GM19351 (cell line): Measurements from ENCODE around the gene HAX1.
A peak's percentile ranks its signal among the peaks of the same experiment; 100 is the strongest.
"Not testable (repeated sequence)": the region's sequence is repeated elsewhere in the genome, so short reads cannot be mapped to it uniquely, and the experiment has no call there.

Source experiments
- ATAC-seq: cut with Tn5 transposase; IDR thresholded peaks from one replicate; pipeline ENCODE4 v1.9.1; 2021; ENCODE audit warnings: mild to moderate bottlenecking, moderate library complexity; ENCODE audit not compliant: unreplicated experiment

The HAX1 gene

DNA sequence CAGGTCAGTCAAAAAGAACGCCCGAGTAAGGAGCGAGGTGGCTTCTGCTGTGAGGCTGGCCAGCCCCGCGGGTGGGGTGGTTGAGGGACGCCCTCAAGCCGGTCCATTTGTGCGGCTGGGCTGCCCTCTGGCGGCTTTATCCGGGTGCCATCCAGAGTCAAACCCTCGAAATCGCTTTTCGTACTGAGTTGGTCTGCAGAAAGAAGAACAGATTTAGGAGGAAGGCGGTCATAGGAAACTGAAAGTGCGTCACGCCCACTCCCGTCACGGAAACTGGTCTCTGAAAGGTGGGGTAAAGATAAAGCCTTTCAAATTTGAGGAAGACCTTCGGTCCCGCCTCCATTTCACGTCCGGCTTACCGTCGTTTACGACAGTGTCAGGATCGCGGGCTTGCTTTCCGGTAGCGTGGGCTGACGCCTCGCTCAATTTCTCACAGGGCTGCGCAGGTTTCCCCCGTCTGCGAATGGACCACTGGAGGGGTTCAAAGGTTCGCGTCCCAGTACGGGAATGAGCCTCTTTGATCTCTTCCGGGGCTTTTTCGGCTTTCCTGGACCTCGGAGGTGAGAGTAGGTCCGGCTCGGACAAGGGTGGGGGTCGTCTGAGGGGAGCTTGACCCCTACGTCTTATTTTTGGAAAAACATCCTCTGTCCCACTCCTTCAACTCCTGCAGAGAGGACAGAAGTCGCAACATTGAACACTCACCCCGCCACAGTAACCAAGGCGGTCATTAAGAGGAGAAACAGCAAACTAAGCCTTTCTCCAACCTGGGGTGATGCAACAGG is at the start of gene HAX1:
Gene HAX1 (plus strand): TSS at position 413 of the 782 bp plus-strand sequence. CDS start 95 bp downstream, at position 508.
- ATAC-seq = peak; percentile 86

DNA sequence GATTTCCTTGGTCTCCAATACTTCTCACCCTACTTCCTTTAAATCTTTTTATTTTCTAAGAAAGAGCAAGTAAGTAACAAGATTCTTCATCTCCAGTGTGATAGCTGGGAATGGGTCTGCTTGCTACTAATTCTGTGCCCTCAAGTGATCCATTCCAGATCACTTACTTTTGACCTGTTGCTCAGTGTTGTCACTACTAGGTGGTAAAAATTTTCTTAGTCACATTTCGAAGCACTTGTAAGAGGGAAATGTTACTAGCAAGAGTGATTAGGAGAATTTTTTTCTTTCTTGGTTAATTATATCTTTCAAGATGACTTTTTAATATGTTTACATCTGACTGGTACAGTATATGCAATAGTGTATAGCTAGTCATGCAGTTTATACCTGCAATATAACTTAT is 49.5 kb upstream of the HAX1 start:
- no peak for ATAC-seq

DNA sequence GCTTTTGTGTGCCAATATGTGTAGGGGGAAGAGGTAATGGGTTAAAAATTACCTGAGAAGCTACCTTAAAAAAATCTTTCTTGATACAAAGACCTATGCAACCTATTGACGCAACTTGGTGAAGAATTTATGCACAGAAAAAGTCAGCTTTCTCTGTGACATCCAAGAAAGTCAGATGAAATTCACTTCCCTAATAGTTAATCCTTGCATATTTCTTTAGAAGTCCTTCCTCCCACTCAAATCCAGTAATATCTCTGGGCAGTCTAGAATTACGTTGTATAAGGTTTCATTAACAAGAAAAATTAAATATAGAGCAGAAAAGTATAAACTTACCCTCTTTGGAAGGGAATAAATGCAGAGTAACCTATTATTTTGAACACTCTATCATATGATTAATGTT is 48.8 kb upstream of the HAX1 start:
- ATAC-seq = no peak

DNA sequence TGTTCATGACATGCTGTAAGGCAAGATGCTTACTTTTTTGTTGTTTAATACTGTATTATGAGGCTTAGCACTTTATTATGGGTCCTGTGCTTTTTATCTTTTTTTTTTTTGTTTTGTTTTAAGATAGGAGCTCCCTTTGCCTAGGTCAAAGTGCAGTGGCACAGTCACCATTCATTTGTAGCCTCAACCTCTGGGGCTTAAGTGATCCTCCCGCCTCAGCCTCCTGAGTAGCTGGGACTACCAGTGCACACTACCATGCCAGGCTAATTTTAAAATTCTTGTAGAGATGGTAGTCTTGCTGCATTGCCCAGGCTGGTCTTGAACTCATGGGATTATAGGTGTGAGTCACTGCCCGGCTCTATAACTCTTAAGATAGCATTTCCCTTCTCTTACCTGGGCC is 47.1 kb upstream of the HAX1 start:
- ATAC-seq = no peak

DNA sequence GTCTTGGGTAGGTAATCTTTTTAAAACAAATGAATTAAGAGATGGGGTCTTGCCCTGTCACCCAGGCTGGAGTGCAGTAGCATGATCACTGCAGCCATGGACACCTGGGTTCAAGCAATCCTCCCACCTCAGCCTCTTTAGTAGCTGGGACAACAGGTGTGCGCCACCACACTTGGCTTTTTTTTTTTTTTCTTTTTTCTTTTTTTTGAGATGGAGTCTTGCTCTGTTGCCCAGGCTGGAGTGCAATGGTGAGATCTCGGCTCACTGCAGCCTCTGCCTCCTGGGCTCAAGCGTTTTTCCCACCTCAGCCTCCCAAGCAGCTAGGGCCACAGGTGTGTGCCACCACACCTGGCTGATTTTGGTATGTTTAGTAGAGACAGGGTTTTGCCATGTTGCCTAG is 41.3 kb upstream of the HAX1 start:
- ATAC-seq = not testable (repeated sequence)

DNA sequence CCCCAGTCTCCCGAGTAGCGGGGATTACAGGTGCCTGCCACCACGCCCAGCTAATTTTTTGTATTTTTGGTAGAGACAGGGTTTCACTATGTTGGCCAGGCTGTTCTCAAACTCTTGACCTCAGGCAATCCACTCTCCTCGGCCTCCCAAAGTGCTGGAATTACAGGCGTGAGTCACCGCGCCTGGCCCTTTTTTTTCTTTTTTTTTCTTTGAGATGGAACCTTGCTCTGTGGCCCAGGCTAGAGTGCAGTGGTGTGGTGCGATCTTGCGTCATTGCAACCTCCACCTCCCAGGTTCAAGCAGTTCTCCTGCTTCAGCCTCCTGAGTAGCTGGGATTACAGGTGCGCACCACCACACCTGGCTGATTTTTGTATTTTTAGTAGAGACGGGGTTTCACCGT is 39.3 kb upstream of the HAX1 start:
- ATAC-seq = not testable (repeated sequence)

DNA sequence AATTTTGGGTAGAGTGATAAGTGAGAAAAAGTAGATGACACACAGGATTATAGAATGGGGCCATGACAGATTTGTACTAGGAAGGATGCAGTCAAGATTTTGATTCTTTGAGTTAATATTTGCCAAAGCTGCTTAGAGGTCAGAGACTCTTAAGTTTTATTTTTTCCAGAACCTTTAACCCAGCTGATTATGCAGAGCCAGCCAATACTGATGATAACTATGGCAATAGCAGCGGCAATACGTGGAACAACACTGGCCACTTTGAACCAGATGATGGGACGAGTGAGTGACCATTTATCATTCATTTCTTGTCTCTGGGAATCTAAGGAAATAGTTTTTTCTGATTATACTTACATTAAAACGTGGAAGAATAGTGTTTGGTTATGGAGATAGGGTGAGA is 35.6 kb upstream of the HAX1 start:
- ATAC-seq = no peak

DNA sequence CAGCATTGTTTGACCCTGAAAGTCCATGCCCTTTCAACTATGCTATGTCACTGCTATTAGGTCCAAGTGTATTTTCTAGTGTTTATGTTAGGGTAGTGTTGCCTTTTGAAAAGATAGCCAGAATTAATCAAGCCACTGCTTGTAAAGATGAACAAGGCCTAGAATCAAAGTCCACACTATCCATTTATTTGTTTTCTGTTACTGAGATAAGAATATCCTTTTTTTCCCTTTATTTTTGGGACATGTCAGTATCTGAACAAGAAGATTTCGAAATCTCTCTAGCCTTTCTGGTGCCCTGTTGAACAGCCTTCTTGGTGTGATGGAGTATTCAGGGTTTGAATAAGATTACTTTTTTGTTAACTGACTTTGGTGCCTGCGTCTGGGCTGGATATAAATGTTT is 35.0 kb upstream of the HAX1 start:
- ATAC-seq = no peak

DNA sequence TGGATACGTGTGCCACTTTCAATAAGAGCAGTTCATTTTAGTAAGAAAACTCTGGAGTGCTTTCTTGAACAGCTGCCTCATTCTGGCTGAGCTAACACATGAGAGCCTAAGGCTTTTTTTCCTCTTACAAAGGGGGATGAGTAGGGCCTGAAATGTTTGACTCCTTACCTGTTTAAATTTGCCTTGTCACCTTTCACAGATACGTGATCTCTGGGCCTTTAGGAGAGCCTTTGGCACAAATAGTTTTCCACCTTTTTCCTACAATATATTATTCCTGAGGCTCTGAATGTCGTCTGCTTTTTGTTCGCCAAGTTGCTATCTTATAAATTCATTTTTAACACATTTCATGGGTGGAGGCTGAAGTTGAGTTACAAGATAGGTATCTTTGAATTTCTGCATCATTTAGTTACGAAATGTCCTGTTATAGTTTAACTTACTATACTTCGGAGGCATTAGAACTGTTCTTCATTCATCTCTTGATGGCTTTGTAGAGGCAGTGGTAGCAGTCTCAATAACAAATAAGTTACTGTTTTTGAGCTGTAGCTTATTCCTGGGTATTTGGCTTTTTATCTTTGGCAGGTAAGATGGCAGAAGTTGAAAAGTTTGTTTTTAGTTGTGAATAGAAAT is 34.4 kb upstream of the HAX1 start:
- no peak for ATAC-seq

DNA sequence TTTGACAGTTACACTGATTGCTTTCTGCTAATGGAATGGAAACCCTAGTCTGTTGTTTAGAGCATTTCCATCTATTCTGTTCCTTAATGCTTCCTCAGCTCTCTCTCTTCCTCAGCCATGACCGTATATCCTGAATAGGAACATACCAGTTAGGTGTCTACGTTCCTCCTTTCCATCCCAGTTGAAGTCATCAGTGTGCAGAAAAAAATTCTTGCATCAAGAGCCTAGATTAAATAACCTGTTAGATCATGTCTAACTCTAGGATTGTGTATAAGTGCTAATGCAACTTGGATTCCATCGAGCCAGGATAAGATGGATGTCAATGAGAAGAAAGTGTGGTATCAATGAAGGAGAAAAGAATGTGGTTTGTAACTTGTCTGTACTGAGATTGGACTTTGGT is 32.9 kb upstream of the HAX1 start:
- no peak for ATAC-seq

DNA sequence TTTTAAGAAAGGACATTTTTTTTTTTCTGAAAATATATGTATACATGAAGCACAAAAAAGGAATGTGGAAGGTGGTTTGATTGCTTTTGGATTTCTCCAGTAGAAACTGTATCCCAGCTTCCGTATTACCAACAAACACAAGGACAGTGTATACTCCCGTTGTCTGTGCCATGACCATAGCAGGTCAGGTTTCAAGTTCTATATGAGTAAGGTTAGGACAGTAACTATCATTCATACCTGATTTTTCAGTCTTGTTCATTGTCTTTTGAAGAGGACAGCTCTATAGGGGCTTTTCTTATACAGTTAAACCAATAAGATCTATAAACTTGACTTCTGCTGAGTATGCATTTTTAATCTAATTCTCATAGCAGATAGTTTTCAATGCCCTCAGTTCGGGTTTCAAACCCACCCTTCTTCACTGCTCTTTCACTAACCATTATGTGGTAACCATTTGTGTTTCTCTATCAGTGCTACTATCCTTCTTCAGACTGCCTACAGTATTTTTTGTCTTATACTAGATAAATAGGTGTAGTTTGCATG is 32.1 kb upstream of the HAX1 start:
- ATAC-seq = no peak

DNA sequence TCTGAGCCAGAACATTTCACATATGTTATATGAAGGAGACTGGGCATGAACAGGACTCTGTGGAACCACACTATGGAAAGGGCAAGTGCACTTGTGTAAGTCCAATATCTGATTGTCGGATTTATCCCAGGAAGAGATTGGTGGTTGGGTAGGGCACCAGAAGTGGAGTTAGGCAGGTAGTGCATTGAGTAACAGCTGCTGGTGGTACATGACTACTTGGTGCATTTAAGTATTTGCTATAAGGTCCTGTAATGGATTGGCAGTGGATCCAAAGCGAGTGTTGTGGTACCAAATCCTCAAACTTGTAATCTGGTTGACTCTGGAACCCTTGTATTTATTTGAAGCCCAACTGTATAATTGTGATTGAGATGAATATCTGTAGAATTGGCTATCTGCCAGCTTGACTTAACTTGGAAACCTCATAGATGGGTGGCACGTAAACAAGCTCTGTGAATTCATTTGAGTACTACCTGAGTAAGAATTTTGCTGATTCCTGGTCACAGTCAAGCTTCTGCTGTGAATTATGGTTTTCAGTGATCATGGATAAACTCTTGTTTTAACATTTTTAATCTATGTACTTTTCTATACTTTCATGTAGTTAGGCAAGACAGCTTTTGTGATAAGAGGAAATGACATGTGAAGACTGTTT is 30.6 kb upstream of the HAX1 start:
- no peak for ATAC-seq

DNA sequence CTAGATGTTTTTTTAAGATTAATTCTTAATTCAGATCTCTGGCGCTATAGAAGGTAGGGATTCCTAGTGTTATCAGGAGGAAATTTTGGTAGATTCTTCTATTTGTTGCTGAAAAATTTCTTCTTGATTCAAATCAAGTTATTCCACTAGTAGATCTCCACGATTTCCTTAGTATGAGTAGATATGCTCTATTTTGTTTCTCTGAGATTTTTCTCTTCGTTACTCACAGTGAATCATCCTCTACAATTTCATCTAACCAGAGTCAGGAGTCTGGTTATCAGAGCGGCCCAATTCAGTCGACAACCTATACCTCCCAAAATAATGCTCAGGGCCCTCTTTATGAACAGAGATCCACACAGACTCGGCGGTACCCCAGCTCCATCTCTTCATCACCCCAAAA is 18.8 kb upstream of the HAX1 start:
- no peak for ATAC-seq

DNA sequence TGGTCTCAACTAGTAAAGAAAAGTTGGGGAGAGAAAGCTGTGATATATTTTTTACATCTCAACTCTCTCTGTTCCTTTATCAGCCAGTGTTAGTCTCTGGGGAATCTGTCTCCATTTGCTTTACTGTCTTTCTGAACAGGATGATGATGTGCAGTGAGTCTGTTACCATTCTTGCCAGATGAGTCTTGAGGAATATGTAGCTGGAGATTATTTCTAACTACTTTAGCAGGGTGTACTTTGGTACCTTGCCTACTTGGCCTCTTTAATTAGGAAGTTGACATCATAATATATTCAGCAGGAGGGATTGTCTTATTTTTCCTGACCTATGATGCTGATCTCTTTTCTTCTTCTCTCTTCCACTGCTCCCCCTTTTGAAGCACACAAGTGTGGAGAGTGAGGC is 15.7 kb upstream of the HAX1 start:
- no peak for ATAC-seq

DNA sequence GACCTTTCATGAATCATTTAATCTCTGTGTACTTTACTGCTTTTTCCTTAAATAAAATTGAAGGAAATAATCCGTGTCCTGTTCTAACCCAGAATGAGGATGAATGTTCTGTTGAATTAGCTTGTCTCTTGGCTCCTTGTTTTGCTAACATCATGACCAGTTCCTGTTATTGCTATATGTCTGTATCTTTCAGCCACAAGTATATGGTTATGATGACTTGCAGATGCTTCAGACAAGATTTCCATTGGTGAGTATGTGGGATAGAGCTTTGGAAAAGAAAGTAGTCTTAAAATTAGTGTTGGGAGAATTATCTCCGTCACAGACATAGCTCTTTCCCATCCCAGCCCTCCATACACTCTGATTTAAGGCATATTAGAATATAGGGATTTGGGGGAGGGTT is 13.6 kb upstream of the HAX1 start:
- ATAC-seq = no peak

DNA sequence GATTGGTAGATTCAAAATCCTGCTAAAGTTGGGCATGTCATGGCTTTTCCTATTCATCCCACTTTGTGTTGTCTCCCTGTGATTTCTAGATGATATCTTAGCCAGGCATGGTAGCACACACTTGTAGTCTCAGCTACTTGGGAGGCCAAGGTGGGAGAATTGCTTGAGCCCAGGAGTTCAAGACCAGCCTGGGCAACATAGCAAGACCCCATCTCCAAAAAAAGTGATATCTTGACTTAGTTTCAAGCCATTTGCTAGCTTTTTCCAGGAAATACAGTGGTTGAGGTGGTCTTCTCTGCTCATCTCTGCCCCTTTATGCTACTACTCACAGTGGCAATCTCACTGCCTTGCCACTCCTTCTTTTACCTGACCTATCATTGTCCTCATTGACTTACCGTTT is 12.3 kb upstream of the HAX1 start:
- no peak for ATAC-seq

DNA sequence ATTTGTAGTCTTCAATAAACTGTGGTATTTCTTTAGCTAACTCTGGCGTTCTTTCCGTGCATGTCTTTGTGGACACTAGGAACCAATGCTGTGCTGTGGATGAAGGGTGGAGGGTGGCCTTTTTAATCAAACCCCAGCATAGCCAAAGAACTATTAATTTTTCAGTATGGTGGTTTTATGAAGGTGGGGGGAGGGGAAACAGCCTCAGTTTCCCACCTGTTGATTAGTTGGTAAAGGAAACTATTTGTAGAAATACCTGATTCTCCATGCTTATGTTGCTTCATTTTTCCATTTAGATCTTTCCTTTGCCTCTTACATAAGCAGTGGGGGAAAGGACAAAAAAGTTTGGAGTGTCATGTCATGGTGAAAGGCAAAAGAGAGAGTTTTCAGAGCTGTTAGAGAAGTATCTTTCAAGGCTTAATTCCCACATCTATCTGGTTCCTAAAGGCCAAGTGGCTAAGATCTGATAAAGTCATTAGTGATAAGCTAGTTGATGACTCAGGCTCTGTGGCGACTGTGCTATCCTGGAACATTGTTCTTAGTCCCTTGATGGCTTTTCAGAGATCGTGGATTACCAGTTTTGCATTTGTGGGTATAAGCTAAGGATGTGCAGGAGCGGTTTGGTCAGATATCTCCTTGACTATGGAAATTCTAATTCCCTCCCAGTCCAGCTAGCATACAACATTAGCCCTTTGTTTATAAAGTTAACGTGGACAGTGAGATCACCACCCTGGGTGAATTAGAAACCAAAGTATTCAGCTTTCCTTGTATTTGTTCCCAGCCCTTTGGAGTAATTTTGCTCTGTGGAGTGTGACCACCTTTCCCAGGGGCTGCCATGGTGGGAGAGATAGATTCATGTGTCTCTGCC is 8.7 kb upstream of the HAX1 start:
- ATAC-seq = no peak

DNA sequence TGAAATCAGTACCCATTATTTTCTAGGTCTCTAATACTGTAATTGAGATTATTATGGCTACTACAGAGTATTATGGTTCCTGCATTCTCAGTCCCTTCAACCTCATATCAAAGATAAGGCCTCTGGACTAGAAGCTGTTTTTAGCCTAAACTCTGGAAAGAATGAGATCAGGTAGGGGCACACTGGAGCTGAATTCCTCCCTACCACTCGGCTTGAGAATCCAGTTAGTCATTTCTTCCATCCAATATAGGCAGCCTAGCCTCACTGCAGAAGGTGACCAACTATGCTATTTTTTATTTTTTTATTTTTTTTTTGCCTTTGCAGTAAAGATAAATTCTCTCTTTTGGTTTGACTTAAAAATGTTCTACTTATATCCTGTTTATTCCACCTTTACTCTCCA is 8.0 kb upstream of the HAX1 start:
- no peak for ATAC-seq

DNA sequence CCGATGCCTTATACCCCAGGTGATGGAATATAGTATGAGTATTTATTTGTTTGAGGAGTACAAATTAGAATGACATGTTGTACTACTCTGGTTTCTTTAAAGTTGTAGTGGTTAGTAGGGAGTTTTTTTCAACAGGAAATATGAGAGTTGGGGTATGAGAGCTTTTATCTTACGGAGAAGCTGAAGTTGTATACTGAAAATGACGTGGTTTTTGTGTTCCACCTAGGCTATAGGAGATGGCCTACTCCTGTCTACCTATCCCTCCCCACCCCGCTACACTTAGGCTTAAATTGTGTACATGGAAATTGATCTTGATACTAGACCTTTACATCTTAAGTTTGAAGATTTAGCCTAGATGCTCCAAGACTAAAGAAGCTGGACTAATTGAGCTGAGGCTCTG is 6.8 kb upstream of the HAX1 start:
- ATAC-seq = no peak

DNA sequence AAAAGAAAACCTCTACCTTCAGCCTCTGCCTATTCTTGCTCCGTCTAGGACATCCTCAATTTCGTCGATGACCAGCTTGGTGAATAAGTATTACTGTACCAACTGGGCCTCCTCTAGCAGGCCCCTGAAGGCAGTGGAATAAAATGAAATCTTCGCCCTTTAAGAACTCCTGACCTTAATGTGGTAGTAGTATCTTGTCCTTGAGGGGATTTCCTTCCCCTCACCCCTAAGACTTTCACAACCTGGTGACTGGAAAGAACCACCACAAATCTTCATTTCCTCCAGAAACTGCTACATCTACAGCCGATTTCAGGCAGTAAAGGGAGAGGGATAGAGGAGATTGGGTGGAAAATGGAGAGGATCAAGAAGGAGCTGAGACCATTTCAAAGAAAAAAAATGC is 1.6 kb upstream of the HAX1 start:
- ATAC-seq = no peak

DNA sequence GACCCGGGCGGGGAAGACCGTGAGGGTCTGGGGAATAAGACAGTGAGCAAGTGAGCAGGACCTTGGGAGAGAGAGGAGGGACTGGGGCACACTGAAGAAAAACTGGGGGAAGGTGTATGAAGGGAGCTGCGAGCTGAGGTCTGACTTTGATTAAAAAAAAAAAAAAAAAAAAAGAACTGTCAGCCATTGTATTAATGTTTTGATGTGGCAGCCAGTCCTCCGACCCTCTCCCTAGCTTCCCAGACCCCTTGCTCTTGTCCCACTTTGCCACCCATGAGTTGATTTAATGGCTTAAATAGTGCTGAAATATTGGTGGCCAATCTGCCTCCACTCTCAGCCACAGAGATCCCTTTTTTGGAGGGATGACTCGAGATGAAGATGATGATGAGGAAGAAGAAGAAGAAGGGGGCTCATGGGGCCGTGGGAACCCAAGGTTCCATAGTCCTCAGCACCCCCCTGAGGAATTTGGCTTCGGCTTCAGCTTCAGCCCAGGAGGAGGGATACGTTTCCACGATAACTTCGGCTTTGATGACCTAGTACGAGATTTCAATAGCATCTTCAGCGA is 652 bp downstream of the HAX1 start:
- no peak for ATAC-seq
